GM19328 (cell line): ENCODE data around the gene JAG2.

Experiments used
- ATAC-seq: cut with Tn5 transposase; IDR thresholded peaks from one replicate; pipeline ENCODE4 v1.9.1; 2021; ENCODE audit warnings: mild to moderate bottlenecking, moderate library complexity; ENCODE audit not compliant: unreplicated experiment

JAG2 gene

GRCh38 chr14:105182296-105183020 lies 13.9 kb upstream of the JAG2 start:
- ATAC-seq: no peak

- no peak for ATAC-seq
Observed at GRCh38 chr14:105181549-105182295, 13.1 kb upstream of the JAG2 start.

GRCh38 chr14:105180592-105181548 lies 12.3 kb upstream of the JAG2 start, which contains the start of gene NUDT14:
Gene NUDT14, minus strand, starts transcription at chr14:105181312. Its CDS starts 103 bp downstream, at chr14:105181209.
- no peak for ATAC-seq

GRCh38 chr14:105179191-105179590 lies 10.6 kb upstream of the JAG2 start:
- ATAC-seq: no peak

GRCh38 chr14:105178868-105179140 lies 10.2 kb upstream of the JAG2 start:
- no peak for ATAC-seq

GRCh38 chr14:105178069-105178867 lies 9.7 kb upstream of the JAG2 start:
- ATAC-seq: no peak

- ATAC-seq: no peak
Observed at GRCh38 chr14:105177082-105177481, 8.5 kb upstream of the JAG2 start.

- no peak for ATAC-seq
Observed at GRCh38 chr14:105176513-105176912, 7.9 kb upstream of the JAG2 start.

GRCh38 chr14:105173901-105174894 lies 5.6 kb upstream of the JAG2 start:
- no peak for ATAC-seq

GRCh38 chr14:105173145-105173544 lies 4.6 kb upstream of the JAG2 start:
- ATAC-seq: no peak

GRCh38 chr14:105172476-105172875 lies 3.9 kb upstream of the JAG2 start:
- ATAC-seq: no peak

- ATAC-seq: no peak
Observed at GRCh38 chr14:105171004-105171673, 2.6 kb upstream of the JAG2 start.

- no peak for ATAC-seq
Observed at GRCh38 chr14:105169776-105170655, 1.4 kb upstream of the JAG2 start.

- ATAC-seq: no peak
Observed at GRCh38 chr14:105168979-105169507, 467 bp upstream of the JAG2 start.

GRCh38 chr14:105168093-105168420 lies 519 bp downstream of the JAG2 start:
- no peak for ATAC-seq

- no peak for ATAC-seq
Observed at GRCh38 chr14:105167303-105168092, 1.1 kb downstream of the JAG2 start.
